Right lung (tissue), 10 donors: Measurements from ENCODE around the gene ART3. TPM values are rescaled to one million over a fixed set of nuclear protein-coding genes. Genes with fewer than 3 reads are reported as not detected.
A peak's percentile ranks its signal among the peaks of the same experiment; 100 is the strongest.
"Not testable (repeated sequence)": the region's sequence is repeated elsewhere in the genome, so short reads cannot be mapped to it uniquely, and the experiment has no call there.

Experiments
- DNase-seq, 2 donors: peaks; one replicate each; pipeline ENCODE4 v3.0.0-alpha.2; 2013
- long read RNA-seq, 8 donors: transcript quantifications; one replicate each; lab custom pipeline, GENCODE V29; 2026
- polyA plus RNA-seq, 5 donors: library from polyadenylated mRNA; unstranded; fragments of 120-200 nt; gene quantifications; one replicate each; pipeline versions ENCODE4 v1.2.1 to v1.2.3, GENCODE V29; 2013; ENCODE audit warnings: inconsistent platforms in 1 of 5, low replicate concordance in 1 of 5; ENCODE audit not compliant: insufficient read length in 5 of 5, insufficient read depth in 1 of 5

The ART3 gene, protein sequence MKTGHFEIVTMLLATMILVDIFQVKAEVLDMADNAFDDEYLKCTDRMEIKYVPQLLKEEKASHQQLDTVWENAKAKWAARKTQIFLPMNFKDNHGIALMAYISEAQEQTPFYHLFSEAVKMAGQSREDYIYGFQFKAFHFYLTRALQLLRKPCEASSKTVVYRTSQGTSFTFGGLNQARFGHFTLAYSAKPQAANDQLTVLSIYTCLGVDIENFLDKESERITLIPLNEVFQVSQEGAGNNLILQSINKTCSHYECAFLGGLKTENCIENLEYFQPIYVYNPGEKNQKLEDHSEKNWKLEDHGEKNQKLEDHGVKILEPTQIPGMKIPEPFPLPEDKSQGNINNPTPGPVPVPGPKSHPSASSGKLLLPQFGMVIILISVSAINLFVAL
- 1 to 10 TPM in 1 of 5 donors, under 1 TPM in 4; 0.35 to 3.9 (median 0.46) TPM for polyA plus RNA-seq
- long read RNA-seq, donor 1: 0 reads
- long read RNA-seq, donor 2: 0 reads
- long read RNA-seq, donor 3: 0 reads
- long read RNA-seq, donor 4: 0 reads
- long read RNA-seq, donor 5: 0 reads
- long read RNA-seq, donor 6: 0 reads
- long read RNA-seq, donor 7: 0 reads
- long read RNA-seq, donor 8: 0 reads

DNA sequence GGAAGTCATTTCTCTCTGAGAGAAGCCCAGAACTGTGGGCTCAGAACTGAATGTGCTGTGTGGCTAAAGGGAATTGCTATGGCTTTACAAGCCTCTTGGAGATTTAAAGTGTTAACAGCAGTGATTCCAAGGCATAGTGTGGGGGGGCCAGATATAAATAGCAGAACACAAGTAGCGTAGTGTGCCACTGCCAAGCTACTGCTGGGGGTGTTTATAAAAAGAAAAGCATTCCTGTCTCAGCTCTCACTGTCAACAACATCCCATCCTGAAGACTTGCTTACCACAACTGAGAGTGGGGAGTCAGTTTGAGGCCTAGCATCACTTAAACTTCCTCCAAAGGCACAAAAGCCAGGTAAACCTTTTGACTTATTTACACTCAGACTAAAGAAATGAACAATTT is at the start of gene ART3:
TSS of gene ART3 (plus strand) at position 242 of the 400 bp plus-strand sequence. CDS start 1,181 bp downstream, outside the sequence.
- no peak for DNase-seq

DNA sequence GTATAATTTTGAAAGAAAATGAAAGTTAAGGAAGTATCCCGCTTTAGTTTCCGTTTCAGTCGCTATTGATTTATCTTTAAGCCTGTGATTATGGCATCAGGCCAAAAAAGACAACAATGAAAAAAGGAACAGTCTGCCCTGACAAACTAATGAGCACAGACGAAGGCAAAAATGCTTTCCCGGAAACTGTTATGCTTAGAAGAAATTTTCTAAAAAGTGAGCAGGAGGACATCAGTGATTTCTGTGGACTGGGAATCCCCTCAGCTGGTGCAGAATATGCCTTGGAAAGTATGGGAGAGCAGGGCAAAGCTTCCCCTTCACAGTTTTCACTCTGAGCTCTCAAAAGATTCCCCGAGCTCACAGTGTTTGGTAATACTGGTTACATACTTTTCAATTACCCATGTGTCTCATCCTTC is 46.2 kb upstream of the ART3 start:
- peak; percentile 34 to 36 for DNase-seq

DNA sequence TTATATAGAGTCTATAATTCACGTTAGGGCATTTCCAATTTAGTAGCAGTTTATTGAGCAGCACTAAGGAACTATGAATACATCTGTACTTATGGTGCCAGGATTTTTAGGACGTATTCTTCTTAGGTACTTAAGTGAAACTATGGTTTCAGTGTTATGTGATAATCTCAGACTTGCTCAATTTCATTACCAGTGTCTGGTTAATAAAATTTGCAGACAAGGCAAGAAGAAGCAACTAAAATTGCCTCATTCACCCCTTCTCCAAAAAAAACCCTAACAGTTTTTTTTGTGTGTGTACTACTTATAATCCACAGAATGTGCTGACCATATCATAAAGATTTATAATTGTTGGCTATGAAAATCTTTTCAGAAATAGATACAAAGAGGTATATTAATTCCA is 45.2 kb upstream of the ART3 start:
- DNase-seq: no peak

DNA sequence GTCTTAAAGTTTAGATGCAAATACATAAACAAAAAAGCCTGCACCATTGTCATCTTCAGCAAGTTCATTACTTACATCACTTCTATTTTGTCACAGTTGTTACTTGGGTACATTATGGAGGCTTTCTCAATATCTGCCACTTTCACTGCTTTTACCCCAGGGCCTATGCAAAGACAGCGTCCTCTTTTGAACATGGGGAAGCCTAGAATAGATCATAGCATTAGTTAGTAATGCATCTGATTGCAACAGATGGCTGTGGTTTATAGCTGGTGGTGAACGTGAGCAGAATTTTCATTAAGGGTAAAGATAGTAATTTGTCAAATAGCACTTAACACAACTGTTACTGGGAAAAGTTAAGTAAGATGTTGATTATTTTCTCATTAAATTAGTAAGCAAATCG is 39.4 kb upstream of the ART3 start:
- DNase-seq: no peak

DNA sequence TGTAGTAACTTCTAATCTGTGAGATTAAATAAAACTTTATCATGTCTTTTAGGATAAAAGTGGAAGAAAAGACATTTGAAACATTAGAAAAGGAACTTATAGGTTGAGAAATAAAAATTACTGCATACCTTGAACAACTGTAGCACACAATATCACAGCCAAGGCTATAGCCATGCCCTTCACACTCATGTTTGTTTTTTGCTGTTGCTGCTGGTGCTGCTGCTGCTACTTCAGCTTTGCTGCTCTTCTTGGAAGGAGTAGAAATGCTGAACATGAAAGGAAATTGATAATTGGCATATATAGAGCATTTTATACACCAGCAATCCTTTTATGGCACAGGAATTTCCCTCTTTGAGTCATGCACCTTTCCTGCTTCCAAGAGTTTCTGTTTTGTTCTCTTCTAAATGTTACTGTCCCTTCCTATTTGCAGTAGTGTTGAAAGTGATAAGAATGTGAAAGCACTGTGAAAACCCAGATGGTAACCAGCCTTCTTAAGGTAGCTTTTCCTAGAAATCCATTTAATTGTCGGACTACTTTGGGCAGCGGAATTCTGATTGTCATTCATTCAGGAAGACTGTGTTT is 38.6 kb upstream of the ART3 start, which contains the start of gene CXCL11:
TSS of gene CXCL11 (minus strand) at position 272 of the 582 bp plus-strand sequence. CDS start at position 189, 83 bp downstream.
- no peak for DNase-seq

DNA sequence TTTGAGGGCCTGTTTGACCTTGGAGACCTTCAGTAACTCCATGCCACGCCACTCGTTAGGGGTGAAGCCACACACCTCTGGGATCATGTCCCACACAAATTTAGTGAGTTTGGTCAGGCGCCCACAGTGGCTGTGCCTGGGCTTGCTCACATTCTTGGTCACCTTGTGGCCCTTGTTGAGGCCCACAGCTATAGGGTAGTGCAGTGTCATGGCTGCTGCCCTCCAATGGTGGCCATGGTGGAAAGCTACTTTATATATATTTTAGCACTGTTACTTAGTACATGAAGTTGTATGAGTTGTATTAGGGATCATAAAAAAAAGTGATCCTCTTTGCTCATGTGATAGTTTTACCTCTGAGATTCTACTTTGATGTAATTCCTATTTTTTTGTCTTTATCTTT is 37.7 kb upstream of the ART3 start:
- no peak for DNase-seq

DNA sequence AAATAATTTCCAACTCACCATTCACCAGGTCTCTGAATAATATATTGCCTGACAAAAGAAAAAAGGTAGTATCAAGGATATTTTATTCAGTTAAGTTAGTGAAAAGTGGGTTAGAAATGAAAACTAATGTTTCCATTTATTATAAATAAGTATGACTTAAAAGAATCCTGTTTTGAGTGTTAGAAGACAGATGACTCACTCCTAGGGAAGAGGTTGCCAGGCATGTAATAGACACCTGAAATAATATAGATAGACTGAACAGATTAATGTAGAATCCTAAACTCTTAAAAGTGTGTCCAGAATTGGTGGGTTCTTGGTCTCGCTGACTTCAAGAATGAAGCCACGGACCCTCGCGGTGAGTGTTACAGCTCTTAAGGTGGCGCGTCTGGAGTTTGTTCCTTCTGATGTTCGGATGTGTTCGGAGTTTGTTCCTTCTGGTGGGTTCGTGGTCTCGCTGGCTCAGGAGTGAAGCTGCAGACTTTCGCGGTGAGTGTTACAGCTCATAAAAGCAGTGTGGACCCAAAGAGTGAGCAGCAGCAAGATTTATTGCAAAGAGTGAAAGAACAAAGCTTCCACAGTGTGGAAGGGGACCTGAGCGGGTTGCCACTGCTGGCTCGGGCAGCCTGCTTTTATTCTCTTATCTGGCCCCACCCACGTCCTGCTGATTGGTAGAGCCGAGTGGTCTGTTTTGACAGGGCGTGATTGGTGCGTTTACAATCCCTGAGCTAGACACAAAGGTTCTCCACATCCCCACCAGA is 32.1 kb upstream of the ART3 start:
- not testable (repeated sequence) for DNase-seq

DNA sequence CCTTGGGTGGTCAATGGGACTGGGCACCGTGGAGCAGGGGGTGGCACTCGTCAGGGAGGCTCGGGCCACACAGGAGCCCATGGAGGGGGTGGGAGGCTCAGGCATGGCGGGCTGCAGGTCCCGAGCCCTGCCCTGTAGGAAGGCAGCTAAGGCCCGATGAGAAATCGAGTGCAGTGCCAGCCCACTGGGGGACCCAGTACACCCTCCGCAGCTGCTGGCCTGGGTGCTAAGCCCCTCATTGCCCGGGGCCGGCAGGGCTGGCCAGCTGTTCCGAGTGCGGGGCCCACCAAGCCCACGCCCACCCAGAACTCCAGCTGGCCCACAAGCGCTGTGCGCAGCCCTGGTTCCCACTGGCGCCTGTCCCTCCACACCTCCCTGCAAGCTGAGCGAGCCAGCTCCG is 31.2 kb upstream of the ART3 start:
- not testable (repeated sequence) for DNase-seq

DNA sequence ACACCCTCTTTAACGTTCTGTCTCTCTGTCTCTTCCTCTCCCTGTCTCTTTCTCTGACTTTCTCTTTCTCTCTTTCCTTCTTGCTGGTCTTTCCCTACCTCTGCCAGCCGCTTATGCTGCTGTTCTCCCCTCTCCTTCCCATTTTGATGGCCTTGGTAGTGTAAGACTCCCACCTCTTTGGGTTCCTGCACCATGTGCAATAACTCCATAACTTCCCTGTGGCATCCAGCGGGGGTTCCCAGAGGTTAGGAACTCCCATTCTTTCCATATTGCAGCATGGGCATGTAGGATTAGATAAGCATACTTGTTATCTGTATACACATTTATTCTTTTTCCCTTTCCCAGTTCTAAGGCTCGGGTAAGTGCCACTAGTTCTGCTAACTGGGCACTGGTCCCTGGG is 29.8 kb upstream of the ART3 start:
- DNase-seq: not testable (repeated sequence)

DNA sequence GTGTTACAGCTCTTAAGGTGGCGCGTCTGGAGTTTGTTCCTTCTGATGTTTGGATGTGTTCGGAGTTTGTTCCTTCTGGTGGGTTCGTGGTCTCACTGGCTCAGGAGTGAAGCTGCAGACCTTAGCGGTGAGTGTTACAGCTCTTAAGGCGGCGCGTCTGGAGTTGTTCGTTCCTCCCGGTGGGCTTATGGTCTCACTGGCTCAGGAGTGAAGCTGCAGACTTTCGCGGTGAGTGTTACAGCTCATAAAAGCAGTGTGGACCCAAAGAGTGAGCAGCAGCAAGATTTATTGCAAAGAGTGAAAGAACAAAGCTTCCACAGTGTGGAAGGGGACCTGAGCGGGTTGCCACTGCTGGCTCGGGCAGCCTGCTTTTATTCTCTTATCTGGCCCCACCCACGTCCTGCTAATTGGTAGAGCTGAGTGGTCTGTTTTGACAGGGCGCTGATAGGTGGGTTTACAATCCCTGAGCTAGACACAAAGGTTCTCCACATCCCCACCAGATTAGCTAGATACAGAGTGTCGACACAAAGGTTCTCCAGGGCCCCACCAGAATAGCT is 24.6 kb upstream of the ART3 start:
- DNase-seq: not testable (repeated sequence)

DNA sequence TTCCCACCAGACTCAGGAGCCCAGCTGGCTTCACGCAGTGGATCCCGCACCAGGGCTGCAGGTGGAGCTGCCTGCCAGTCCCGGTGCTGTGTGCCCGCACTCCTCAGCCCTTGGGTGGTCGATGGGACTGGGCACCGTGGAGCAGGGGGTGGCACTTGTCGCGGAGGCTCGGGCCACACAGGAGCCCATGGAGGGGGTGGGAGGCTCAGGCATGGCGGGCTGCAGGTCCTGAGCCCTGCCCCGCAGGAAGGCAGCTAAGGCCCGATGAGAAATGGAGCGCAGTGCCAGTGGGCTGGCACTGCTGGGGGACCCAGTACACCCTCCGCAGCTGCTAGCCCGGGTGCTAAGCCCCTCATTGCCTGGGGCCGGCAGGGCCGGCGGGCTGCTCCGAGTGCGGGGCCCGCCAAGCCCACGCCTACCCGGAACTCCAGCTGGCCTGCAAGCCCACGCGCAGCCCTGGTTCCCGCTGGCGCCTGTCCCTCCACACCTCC is 23.9 kb upstream of the ART3 start:
- not testable (repeated sequence) for DNase-seq

DNA sequence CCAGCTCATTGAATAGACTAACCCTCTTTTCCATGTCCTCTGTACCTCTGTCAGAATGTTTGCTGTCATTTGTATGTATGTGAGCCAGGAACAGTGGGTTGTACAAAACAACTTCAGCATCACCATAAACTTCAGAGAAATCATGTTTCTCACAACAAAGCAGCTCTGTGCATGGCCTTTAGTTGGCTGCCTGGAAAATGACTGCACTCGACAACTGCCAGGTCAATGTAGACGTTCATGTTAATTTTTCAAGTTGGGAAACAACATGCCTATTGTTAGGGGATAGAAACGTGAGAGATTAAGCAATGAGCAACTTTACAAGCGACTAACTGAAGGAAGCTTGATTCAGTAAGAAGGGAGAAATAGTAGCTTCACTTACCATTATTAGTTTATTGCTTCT is 20.8 kb upstream of the ART3 start:
- DNase-seq: peak in 1 of 2 donors; percentile 20

DNA sequence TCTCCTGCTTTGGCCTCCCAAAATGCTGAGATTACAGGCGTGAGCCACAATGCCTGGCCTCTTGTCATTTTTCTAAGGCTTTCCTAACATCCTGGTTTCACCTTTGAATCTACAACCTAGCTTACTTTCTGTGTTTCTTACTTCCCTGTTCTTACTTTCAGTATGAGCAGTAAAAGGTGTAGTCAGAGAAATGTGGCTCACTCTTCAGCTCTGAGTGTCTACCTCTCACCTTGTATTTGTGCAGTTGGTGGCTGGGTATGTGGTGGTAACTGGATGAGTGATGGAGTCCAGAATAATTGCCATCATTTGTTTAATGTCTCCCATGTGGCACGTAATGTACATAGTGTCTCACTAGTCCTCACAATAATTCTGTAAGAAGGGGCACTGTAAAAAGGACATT is 19.5 kb upstream of the ART3 start:
- DNase-seq: no peak

DNA sequence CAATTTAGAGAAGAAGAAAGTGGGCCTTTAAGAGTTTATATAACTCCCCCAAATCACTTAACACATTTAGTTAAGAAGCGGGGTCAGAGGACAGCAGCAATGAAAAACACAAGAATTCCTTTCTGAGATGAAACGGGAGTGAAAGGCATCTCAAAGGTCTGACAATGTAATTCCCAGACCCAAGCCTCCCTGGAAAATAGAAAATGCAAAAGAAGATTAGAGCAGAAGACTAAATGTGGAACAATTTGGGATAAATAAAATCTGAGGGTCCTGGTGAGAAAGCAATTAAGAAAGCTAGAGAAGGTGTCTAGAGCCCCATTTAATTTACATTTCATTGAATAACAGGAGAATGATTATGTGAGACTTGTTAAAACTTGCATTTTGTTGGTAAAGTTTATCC is 19.1 kb upstream of the ART3 start:
- no peak for DNase-seq

DNA sequence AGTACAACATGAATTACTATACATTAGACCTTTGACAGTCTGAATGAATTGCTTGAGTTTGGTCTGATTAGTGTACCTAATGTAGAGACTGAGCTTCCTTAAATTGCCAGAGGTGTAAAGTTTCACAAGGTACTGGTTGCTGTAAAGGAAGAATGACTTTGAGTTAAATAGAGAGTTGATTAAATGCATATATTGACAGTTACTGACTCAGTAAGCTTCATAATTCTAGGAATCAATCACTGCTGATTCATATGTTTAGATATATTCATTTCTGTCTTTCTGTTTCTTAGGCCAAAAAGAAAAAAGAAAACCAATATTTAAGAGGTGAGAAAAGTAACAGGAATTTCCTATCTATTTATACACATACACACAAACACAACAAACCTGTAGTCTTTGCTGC is 16.2 kb upstream of the ART3 start:
- DNase-seq: no peak

DNA sequence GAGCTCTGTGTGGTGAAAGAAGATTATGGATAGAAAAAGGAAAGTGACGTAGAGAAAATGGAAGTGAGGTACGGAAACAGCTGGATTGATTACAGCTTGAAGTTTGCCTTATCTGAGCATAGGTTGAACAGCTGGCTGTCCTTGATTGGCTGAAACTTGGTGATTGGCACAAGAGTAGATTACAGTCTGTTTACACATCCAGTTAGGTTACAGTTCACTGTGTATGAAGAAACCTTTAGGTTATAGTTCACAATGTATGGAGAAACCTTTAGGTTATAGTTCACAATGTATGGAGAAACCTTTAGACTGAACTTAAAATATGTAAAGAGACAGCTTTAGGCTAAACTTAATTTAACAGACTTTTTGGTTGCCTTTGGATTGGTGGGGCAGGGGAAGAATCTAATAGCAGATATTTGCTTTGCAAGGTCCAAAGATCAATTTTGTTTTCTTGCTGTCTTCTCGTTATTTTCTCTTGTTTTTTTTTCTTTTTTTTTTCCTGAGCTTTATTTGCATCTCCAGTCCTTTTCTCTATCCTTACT is 15.6 kb upstream of the ART3 start:
- DNase-seq: no peak

DNA sequence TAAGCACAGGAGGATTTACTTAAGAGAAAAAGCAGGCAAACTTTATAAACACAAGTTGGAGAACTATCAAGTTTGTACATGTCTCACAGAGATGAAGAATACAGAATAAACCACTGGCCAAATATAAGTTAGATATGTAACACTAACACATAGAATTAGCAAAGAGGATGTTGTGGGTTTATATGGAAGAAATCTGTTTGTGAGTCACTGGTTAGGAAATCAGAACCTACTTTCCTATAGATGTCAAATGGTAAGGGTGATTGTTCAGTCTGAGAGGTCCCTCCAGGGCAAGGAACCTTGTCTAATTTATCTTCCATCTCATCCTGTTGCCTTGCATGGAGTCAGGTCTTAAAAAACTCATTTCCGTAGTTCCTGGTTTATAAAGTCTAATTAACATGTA is 14.8 kb upstream of the ART3 start:
- no peak for DNase-seq

DNA sequence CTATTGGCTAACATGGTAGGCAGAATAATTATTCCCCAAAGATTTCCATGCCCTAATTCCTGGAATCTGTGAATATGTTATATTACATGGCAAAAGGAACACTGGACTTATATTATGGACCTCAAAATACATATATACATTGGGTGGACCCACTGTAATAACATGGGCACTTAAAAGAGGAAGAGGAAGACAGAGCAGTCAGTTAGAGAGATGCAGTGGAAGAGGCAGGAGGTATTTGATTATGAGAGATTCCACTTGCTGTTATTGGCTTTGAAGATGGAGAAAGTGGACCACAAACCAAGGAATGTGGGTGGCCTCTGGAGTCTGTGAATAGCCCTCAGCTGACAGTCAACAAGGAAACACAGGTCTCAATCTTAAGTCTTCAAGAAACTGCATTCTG is 14.0 kb upstream of the ART3 start:
- DNase-seq: no peak

DNA sequence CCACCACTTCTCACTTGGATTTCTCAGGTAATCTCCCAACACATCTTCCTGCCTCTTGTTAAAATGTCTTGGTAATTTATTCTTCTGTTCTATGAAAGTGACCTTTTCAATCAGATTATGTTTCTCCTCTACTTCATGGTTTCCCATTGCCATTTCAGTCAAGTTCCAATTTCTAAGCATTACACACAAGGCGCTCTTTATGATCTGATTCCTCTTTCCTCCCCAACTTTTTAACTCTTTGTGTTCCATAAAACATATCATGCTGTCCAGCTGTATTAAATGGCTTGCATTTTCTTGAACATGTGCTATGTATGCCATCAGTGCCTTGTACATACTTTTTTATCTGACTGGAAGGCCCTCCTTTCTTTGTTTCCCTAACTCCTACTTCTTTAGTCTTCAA is 13.1 kb upstream of the ART3 start:
- DNase-seq: no peak

DNA sequence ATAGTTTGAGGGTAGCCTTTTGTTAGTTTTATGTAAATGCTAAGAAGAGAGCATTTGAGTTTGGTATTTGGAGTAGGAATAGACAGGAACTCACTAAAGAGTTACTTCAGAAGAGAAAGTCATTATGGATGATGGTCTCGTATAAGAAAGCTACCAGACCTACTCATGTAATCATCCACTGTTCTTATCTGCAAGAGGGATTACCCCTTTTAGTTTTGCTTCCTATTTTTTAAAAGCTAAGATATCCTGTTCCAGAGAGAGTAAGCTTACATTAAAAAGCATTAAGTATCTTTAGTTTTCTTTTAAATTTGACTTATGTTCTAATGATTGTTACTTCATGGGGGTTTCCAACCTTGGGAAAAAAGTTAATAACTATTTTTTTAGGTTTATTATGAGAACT is 12.5 kb upstream of the ART3 start:
- DNase-seq: no peak

DNA sequence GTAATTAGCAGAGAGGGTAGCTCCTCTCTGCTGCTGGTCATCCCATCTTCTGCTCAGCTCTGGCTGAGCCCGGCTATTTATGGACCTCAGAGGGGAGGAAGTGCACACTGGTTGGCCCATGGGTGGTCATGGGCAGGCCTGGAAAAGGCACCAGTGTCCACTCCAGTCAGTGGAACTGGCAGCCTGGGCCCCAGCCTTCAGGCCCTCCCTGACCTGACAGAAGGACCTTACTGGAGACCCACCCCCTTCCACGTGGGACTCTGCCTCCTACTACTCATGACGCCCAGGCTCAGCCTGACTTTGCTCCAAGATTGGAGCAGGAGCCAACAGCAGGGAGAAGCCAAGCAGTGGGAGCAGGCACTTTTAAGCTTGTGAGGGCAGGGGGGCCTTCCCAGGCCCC is 8.0 kb upstream of the ART3 start:
- no peak for DNase-seq
